NCI-H128 (cell line): ENCODE measurements around the gene MAN2A2.

Source experiments
- DNase-seq: peaks from one replicate; lab custom pipeline; 2025; ENCODE audit not compliant: unreplicated experiment; lab: John Stamatoyannopoulos, UW

The MAN2A2 gene

DNA sequence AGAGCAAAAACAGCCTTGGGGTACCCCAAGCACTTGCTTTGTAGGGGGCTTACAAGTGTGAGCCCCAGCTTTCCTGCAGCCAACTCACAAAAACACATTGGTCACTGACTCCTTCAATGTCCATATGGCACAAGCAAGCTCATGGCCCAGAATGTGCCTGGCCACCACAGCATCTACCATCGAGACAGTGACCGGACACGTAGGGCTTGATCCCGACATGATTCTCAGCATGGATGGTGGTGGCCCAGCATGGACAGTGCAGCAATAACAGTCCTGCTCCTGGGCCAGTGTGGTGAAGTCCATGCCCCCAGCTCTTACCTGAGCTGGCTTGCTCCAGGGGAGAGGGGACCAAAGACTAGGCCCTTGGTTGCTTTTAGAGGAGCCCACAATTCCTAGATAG is 37.9 kb downstream of the MAN2A2 start:
- no peak for DNase-seq

DNA sequence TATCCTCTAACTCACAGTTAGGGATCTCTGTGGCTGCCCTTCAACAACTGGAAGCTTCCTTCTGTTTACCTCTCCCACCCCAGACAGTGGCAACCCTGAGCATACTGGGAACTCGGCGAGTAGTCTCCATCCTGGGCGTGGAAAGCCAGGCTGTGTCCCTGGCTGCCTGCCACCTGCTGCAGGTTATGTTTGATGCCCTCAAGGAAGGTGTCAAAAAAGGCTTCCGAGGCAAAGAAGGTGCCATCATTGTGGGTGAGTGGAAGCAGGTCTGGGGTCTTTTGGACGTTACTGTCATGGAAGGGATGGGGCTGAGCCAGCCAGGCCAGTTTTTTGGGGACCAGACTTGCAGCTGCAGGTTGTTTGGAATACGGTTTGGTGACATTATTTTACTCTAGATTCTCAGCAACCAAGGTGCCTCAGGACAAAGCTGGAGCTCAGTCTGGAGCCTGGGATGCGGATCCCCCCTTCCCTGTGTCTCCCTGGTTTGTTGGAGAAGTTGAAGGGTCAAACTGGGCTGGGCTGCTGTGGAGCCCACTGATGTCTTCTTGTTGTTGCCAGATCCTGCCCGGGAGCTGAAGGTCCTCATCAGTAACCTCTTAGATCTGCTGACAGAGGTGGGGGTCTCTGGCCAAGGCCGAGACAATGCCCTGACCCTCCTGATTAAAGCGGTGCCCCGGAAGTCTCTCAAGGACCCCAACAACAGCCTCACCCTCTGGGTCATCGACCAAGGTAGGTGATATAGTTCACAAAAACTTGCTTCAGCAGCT is 39.4 kb downstream of the MAN2A2 start:
- DNase-seq, result no peak

- no peak for DNase-seq
Measured at GRCh38 chr15:90945091-90945490, 42.0 kb downstream of the MAN2A2 start.

DNA sequence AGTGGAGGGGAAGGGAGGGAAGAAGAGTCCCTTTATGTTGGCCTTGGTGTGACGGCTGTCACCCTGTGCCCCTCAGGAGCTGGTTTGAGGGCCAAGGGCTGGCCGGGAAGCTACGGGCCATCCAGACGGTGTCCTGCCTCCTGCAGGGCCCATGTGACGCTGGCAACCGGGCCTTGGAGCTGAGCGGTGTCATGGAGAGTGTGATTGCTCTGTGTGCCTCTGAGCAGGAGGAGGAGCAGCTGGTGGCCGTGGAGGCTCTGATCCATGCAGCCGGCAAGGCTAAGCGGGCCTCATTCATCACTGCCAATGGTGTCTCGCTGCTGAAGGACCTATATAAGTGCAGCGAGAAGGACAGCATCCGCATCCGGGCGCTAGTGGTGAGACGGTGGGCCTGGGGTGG is 43.4 kb downstream of the MAN2A2 start:
- no peak for DNase-seq

GRCh38 chr15:90946941-90947576 is 44.0 kb downstream of the MAN2A2 start:
- no peak for DNase-seq

DNA sequence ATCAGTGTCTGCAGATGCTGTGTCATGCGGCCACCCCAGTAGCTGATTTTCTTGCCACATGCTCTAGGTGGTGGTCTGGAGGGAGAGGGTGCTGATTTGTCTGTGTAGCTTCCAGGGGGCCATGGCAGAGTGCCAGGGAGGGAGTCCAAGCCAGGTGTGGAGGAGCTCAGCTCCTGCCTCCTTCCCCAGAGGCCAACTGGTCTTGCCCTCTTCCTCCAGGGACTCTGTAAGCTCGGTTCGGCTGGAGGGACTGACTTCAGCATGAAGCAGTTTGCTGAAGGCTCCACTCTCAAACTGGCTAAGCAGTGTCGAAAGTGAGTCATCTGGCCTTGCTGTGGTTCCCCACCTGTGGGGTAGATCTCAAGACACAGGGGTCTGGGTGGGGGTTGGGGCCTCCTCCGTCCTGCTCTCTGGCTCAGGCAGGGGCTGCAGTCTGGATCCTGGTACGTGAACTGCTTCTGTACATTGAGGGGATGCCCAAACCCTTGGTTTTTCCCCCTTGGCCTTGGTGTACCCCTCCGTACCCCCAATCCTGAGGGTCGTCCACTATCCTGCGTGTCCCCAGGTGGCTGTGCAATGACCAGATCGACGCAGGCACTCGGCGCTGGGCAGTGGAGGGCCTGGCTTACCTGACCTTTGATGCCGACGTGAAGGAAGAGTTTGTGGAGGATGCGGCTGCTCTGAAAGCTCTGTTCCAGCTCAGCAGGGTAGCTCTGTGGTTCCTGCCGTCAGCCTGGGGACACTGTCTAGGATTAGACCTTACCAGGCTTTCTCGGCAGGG is 44.7 kb downstream of the MAN2A2 start:
- no peak for DNase-seq

DNA sequence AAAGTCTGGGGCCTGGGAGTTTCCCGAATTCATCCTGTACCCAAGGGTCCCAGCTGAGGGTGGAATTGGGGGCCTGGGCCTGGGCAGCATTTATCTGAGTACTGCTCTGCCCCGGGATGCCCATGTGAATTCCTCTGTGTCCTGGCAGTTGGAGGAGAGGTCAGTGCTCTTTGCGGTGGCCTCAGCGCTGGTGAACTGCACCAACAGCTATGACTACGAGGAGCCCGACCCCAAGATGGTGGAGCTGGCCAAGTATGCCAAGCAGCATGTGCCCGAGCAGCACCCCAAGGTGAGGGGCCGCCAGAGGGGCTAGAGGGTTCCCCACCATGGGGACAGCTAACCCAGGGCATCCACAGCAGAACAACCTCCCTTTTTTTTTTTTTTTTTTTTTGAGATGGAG is 45.4 kb downstream of the MAN2A2 start:
- no peak for DNase-seq

- no peak for DNase-seq
Measured at GRCh38 chr15:90949979-90950675, 47.0 kb downstream of the MAN2A2 start.

- DNase-seq, result no peak
Measured at GRCh38 chr15:90950676-90951075, 47.6 kb downstream of the MAN2A2 start.

DNA sequence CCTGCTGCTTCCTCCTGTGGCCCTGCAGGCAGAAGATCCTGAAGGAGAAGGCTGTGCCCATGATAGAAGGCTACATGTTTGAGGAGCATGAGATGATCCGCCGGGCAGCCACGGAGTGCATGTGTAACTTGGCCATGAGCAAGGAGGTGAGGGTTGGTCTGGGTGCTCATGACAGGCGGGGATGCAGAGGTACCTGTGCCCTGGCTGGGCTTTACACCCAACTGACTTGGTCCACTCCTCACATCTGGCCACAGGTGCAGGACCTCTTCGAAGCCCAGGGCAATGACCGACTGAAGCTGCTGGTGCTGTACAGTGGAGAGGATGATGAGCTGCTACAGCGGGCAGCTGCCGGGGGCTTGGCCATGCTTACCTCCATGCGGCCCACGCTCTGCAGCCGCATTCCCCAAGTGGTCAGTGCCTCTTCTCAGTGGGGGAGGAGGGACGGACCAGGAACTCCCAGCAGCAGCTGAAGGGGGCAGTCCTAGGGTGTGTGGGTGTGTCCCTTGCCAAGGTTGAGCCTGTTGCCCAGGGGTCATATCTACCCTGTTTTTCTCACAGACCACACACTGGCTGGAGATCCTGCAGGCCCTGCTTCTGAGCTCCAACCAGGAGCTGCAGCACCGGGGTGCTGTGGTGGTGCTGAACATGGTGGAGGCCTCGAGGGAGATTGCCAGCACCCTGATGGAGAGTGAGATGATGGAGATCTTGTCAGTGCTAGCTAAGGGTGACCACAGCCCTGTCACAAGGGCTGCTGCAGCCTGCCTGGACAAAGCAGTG is 50.0 kb downstream of the MAN2A2 start:
- no peak for DNase-seq

DNA sequence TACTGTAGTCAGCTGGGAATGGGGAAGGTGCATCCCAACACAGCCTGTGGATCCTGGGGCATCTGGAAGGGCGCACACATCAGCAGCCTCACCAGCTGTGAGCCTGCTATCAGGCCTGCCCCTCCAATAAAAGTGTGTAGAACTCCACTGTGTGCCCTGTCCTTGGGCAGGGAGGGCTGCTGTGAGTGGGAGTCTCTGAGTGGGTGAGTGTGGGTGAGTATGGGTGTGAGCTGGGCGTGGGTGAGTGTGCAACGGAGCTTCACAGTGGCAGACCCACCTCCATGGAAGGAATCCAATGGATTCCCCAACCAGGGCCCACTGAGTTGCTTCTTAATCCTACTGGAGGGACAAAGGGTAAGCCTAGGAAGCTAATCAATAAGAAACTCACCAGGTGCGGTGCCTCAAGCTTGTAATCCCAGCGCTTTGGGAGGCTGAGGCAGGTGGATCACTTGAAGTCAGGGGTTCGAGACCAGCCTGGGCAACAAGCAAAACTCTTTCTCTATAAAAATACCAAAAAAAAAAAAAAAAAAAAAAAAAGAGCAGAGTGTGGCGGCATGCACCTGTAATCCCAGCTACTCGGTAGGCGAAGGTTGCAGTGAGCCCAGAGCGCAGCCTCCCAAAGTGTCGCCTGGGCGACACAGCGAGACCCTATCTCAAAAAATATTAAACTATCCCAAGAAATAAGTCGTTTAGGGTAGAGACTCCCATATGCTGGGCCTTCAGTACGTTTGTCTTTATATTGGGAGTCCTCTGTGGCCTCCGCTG is 51.0 kb downstream of the MAN2A2 start:
- DNase-seq, result no peak

DNA sequence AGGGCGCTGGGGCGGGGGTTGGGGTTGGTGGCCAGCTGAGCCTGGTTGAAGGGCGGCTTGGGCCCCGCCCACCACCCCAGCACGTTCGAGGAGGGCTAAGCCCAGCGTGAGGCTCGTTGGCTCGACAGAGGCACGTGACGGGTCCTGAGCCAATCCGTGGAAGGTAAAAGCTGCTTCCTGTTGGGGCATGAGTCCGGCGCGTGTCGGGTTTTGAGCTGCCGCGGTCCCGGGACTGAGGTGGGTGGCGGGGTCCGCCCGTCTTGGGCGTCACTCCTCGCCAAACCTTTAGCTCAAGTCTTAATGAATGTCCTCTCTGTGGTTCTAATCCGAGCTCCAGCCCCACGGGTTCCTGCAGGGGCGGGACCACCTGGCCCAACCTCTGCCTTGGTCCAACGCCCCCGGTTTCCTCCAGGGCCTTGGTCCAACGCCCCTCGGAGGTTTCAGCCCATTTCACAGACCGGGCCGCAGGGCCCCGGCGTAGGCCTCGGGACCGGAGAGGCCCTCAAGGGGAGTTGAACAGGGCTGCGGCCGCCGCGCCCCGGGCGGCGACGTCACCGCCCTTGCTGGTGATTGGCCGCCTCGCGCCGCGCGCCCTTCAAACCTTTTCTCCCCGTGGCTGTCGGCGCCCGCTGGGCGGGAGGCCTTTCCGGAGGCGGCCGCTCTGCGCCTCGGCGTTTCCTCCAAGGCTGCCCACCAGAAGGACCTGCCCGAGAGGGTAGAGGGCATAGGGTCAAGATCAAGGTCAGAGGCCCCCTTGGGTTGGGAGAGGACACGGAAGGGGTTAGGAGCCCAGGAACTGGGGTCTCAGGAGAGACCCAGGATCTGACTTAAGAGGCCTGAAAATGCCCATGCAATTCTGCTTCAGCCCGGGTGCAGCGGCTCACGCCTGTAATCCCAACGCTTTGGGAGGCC is 51.9 kb downstream of the MAN2A2 start, which contains the start of gene RCCD1:
Gene RCCD1, plus strand, starts transcription at position 173 of the 912 bp plus-strand sequence. CDS start 1,851 bp downstream, outside the sequence.
- no peak for DNase-seq

DNA sequence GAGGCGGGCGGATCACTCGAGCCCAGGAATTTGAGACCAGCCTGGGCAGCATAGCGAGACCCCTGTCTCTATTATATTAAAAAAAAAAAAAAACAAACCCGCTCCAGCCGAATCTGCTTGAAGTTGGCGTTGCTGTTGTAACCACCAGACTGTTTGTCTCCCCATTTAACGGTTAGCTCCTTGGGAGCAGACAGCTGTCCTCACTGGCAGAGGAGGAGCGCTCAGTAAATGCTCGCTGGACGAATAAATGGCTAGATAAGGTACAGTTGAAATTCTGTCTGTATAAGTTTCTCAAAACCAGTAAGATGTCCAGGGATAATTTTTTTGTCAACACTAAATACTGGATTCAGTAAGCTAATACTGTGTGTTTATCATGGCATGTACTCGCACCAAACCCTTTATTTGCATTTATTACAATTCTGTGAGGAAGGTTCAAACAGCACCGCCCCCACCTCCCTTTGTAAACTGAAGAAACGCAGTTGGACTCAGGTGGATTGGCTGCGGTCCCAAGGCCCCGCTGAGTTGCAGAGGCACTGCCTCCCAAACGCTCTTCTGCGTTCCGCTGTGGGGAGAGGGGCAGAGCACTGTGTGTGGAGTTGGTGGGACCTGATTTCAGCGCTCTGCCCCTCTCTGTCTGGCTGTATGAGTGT is 52.6 kb downstream of the MAN2A2 start:
- DNase-seq, result no peak

DNA sequence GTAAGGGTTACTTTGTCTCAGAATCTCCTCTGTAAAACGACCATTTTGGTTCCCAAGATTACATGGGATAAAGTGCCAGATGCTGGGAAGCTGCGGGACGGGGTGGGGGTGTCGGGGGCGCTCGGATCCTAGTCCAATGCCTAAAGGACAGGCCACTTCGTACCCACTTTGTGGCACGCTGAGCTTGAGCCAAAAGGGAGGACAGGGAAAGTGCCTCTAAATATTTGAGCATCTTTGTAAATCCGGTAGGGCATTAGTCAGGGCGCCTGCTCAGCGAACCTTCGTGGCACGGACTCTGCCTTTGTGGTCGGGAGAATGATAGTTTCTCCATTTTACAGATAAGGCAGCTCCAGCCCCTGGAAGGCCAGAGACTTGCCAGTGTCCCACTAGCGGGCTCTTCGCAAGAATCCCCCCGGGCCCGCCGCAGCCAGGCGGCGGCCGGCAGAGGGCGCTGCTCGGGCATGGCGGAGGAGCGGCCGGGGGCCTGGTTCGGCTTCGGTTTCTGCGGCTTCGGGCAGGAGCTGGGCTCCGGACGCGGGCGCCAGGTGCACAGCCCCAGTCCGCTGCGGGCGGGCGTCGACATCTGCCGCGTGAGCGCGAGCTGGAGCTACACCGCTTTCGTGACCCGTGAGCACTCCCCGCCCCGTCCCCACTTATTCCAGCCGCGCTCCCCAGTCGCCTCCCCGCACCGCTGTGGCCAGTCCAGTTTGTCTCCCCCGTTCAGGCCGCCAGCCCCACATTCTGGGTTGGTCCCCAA is 53.4 kb downstream of the MAN2A2 start:
- peak; percentile 66 for DNase-seq

DNA sequence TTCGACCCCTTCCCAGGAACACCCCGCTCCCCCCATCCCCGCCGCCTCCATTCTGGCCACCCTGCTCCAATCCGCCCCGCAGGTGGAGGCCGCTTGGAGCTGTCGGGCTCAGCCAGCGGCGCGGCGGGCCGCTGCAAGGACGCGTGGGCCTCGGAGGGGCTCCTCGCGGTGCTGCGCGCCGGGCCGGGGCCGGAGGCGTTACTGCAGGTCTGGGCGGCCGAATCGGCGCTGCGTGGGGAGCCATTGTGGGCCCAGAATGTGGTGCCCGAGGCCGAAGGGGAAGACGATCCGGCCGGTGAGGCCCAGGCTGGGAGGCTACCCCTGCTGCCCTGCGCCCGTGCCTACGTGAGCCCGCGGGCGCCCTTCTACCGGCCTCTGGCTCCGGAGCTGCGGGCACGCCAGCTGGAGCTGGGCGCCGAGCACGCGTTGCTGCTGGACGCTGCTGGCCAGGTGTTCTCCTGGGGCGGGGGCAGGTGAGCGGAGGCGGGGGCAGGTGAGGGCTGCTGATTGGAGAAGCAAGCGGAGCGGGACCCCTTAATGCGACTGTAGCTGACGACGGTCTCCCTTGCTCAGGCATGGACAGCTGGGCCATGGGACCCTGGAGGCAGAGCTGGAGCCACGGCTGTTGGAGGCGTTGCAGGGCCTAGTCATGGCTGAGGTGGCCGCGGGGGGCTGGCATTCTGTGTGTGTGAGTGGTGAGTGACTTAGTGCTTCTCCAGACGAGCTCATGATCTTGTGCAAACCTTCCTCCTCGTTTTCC is 54.1 kb downstream of the MAN2A2 start:
- no peak for DNase-seq

GRCh38 chr15:90957791-90958190 is 54.7 kb downstream of the MAN2A2 start:
- DNase-seq, result no peak
